NCI-H2171 (cell line): ENCODE measurements around the gene TNFSF8.

Experiments used
- DNase-seq: peaks from one replicate; lab custom pipeline; 2025; lab: John Stamatoyannopoulos, UW

TNFSF8 gene

DNA sequence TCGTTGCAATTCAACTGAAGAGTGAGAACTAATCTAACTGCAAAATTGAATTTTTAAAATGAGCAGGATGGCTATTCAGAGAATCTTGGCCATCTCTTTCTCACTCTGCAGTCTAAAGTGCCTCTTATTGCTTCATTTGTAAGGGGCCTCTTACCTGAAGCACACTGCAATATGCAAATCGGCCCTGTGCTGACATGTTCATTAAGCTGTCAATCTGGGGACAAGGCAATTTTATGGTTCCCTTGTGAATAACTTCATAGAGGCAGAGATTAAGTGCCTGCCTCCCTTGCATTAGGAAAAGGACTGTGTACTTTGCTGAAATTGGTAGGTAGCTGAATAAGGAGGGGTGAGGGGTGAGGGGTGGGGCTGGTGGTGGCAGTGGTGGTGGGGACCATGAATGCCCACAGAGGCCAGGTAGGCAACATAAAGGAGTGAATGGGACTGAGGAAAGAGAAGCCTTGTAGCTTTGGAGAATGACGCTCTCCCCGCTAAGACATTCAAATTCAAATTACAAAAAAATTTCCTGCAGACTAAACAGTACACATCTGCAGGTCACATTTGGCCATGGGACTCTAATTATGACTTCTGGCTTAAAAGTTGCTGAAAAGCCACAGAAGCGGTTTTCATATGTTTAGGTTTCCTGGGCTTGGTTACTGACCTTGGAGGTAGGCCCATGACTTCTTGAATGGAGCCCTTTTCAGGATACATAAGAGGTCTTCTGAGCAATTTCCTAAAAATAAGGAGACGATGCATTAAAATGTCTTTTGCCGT is 25.0 kb downstream of the TNFSF8 start:
- peak; percentile 73 for DNase-seq

DNA sequence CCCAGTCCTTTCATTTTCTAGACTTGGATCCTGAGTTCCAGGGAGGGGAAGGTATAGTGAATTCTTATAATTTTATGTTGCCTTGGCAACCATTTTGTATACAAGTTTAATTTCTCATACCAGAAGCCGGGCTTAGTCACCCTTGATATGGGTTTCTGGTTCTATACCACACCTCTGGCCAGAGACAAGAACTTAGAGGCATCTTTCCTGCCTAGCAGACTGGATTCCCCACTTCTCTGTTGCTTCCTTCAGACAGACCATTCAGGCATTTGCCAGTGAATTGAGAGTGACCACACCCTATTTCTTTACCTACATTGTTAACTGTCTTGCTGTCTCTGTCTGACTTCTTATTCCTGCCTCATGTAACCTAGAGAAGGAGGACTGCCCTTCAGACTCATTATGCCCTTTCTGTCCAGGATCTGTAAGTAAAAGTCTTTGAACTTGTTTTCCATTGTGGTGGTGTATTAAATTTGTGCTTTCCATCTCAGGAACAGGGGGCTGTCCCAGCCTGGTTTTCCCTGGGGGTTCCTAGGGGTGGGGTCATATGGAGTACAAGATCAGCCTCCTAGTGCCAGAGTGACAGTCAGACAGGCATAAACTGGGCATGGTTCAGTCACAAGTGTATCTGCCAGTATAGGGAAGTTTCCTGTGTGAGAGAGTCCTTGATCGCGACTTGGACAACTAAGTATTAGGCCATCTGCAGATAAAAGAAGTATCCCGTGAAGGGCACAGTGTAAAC is 27.4 kb downstream of the TNFSF8 start:
- no peak for DNase-seq

DNA sequence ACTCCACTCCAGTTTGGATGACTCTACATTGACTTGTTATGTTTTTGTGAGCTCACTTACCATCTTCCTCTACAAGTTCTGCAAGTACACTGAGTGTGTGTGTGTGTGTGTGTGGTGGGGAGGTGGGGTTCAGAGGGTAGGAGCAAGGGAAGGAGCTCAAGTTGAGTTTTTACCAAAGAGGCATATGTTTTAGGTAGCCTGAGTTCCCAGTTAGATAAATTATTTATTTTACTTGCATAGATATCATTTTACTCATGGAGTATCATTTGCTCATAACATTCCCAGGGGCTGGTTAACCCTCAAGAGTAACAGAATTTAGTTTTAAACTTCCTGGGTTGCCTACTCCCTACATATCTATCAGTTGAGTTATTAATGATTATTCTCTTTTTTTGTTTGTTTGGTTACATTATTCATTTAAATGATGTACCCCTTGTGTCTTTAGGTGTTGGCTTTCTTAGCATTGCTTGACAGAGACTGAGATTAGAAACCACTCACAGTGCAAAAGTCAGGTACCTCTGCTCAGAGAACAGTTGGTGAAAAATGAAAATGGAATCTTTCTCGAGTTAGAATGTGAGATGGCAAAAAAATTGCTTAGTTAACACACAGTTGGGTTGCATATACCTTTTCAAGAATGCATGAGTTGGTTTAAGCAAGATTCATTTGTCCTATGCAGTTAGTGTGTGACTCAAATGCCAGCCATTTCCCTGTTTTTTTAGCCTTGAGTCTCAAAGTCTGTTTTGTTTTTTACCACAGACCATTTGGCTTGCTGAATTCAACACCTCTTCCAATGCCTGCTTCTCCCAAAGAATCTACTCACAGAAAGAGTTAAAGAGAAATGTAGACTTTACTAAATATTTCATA is 29.2 kb downstream of the TNFSF8 start:
- DNase-seq, result no peak

DNA sequence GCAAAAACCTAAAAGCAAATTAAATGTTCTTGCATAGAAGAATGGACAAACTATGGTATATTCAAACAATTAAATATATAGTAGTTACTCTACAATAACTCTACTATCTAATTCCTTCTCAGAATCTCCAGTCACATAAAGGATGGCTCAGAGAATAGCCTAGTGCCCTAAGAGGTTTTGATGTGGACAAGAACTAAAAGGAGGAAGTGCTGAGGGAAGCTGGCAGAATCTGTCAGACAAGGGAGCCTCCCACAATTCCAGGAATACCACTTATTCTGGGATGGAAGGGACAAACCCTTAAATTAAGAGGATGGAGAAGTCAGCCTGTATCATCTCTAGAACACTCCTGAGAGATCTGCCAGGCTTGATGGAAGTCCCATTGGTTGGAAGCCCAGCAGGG is 30.4 kb downstream of the TNFSF8 start:
- no peak for DNase-seq

DNA sequence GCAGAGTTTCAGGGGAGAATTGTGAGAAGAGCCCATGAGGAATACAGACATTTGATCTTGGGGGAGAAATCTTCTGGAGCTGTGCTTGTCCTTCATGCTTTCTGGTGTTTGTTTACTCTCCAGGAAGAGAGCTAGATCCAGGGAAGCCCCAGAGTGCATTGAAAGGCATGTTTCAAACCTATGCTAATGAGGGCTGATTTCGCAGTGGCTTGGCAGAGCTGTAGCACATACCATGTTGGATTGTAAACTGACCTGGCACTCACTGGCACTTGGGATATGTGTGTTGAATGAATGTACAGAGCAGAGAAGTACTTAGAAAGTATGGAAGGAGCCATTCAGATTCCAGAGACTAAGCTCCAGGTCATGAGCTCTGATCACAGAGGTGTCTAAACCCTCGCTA is 30.9 kb downstream of the TNFSF8 start:
- DNase-seq, result no peak

DNA sequence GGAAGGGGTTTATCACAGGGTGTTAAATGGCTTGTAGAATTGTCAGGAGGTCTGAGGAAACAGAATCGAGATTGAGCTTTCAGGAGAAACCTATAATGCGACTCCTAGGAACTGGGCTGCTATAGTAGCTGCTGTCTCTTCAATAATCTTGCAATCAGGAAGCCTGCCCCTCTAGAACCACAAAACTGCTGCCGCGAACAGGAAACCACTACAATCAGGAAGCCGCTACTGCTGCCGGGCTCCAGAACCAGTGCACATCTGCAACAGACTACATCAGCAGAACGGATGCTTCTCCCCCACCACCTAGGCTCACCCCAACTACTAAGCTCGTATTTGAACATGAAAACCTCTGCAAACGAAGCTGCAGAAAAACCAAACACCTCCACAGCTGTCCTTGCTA is 31.6 kb downstream of the TNFSF8 start:
- DNase-seq, result no peak

DNA sequence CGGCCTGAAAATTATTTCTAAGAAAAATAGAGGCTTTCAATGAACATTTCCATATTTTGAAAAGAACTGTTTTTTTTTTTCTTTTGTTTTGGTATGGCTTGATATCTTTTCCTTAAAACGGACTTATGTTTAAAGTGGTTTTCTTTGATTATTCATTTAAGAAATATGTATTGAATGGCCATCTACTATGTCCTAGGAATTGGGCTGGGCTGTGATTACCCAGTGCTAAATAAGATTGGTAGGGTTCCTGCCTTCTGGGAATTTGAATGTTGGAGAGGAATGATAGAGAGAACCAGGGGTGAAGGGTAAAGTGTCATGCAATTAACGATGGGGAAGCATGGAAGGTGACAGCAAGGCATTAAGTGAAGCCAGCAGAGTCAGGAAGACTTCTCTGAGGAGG is 33.2 kb downstream of the TNFSF8 start:
- DNase-seq, result no peak

DNA sequence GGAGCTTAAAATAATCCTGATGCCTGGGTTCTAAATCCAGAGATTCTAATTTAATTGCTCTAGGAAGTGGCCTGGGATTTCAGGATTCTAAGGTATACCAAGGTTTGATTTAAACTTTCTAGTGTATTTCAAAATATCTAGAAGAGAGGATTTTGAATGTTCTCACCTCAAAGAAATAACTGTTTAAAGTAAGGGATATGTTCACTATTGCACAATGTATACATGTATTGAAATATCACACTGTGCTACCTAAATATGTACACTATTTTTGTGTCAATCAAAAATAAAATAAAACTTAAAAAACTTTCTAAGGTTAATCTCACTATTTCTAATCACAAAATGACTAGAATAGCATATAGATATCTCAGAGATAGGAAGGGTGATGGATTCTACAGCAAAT is 34.0 kb downstream of the TNFSF8 start:
- no peak for DNase-seq

DNA sequence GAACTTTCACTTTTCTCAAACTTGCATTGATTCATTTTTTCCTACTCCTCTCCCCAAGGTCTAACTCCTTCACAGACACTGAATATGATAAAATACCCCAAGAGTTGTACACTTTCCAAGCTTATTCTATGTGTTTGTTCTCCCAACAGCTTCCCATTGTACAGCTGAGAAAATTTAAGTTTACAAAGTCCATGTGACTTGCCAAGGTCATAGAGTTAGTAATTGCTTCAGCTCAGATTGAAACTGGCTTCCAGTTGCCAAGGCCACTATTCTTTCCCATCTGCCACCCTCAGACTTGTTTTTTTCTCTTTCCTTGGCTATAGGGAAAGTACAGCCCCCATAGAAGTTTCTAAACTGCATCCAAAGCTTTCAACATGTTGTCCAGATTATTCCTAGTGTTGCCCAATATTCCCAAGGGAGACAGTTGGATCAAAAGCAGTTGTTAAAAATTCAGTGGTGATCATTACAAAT is 34.8 kb downstream of the TNFSF8 start:
- no peak for DNase-seq

DNA sequence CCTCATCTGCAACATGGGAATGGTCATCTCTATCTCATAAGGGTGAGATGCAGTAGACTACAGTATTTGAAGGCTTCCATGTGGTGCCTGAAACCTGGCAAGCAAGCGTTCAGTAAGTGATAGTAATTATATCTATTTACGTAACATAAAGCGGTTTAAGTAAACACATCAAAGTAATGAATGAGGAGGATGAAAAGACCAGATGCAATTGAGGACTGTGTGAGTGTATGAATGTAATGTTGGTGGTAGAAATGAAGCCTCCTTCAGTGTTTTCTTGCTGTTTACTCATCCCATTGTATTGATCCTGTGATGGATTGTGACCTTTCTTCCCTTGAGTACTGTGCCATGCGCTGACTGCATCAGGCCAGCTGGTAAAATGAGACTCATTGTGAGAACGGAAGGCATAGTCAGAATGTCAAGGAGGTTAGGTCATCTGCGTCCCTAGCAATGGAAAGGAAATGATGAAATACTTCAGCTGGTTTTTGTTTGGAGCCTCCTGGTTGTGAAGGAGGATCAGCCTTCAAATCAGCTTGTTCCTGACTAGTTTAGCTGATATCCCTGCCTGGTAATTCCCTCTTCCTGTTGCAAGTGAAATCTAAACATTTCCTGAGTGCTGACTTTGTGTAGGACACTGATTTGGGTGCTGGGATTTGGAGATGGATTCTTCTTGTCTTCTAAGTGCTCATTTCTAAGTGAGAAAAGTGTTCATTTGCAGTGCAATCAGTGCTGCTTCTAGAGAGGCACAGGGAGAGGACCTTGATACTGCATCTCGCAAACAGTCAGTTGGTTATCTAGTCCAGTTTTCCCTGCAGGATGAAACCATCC is 35.6 kb downstream of the TNFSF8 start:
- no peak for DNase-seq

DNA sequence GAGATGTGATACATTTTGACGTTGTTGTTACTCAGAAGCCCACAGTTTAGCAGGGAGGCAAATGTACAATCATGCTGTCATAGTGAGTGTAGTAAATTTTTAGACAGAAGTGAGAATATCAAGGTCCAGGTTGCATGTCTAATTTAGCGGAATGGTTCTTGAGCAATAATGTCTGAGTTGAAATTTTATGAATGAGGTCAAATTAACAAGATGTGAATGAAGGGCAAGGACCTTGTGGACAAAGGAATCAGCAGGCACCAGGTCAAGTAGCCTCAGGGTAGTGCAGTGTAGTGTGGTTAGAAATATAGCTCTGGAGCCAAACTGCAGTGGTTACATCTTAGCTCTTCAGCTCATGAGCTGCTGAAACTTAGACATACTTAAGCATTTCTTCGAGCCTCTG is 36.2 kb downstream of the TNFSF8 start:
- DNase-seq, result no peak

DNA sequence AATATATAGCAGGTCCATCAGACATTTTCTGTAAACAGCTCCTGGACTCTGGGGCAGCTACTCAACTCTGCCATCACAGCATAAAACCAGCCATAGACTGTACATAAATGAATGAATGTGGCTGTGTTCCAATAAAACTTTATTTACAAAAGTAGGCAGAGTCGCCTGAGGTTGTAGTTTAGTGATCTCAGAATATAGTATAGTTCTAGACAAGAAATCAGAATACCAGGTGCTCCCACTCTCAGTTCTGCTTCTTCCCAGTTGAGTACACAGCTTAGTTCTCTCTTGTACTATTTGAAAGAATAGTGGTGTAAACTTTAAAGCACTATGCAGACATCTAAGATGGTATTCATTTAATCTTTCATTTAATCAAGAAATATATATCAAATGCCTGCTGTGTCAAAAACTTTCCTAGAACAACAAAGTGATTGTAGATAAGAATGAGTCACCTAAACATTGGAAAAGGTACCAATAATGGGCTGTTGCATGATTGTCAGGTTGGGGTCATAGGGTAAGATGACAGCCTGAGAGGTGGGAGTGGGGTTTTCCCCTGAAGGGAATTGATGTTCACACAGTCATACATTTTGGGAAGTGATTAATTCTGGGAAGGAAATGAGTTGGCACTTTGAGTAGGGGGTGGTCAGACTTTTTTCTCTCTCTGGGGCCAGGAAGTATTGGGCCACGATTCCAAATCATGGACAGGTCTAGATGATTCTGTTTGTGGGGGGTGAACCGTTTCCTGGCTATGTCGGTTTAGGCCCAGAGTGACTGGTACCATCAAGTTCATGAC is 37.0 kb downstream of the TNFSF8 start:
- DNase-seq, result no peak

DNA sequence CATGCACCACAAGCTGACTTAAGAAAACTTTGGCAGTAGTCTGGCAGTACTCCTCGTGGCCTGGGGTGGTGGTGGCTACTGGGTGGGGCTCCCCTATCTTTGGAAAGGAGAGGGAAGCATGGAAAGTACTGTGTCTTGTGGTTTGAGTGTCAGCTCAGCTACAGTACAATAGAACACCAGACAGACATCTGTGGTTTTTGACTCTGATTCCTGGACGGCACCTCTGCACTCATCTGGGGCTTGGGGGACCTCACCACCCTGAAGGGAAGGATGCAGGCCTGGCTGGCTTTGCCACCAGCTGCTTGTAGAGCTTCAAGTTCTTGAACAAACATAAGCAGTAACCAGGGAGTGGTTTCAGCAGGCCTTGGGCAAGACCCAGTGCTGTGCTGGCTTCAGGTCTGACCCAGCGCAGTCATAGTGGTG is 40.6 kb downstream of the TNFSF8 start:
- DNase-seq, result no peak

DNA sequence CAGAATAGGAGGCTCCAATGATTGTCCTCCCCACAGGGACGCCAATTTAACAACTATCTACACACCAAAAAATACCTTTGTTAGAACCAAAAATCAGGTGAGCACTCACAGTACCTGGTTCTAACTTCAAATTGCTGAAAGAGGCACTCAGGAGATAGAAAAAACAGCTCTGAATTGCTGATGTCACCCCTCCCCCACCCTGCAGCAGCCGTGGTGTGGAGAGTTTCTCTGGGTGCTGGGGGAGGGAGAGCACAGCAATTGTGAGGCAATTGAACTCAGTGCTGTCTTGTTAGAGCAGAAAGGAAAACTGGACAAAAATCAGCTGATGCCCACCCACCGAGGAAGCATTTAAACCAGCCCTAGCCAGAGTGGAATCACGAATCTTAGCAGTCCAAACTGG is 41.8 kb downstream of the TNFSF8 start:
- DNase-seq, result no peak

DNA sequence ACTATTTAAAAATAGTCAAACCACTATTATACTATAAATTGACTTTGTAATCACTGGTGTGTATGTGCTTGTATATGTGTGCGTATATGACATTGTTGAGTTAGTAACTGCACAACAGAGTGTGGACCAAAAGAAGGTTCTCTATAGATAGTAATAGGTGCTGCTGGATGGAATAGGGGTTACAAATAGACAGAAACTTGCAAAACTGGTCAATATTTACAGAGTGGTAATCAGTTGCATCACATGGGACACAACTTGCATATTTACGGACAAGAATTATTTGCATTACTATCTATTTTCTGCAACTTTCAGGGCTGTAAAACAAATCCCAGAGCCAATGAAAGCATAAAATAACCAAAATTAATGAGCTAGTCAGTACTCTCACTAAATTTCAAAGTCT is 42.4 kb downstream of the TNFSF8 start:
- DNase-seq, result no peak

DNA sequence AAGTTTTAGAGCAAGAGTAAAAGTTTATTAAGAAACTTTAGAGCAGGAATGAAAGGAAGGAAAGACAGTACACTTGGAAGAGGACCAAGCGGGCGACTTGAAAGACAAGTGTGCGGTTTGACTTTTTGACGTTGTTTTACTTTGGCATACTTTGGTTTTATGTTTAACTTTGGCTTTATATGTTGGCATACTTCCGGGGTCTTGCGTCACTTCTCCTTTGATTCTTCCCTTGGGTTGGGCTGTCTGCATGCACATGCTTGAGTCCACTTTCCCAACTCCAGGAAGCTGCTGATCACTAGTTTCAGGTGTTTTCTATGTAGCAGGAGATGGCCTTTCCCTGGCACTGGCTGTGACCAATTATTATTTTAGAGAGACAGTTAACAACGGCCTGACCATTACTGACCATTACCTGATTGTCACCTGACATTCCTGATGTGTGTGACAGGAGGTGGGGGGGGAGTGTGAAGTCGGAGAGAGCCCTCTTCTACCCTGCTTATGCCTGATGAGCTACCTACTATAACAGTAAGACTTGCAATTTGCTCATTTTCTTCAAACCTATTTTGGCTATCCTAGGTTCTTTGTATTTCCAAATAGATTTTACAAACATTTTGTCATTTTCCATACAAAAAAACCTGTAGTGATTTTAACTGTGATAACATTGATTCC is 45.5 kb downstream of the TNFSF8 start:
- no peak for DNase-seq

DNA sequence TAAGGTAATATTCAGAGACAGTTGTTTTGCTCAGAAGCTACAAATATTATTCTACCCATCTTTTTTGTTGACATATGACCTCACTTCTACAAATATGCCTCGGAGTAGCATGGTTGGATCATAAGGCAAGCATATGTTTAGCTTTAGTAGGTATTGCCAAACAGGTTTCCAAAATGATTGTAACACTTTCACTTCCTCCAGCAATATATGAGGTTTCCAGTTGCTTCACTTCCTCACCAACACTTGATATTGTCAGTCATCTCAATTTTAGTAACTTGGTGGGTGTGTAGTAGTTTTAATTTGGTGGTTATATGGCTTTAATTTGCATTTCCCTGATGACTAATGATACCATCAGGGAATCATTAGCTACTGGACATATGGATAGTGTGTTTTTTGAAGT is 46.7 kb downstream of the TNFSF8 start:
- DNase-seq, result no peak

DNA sequence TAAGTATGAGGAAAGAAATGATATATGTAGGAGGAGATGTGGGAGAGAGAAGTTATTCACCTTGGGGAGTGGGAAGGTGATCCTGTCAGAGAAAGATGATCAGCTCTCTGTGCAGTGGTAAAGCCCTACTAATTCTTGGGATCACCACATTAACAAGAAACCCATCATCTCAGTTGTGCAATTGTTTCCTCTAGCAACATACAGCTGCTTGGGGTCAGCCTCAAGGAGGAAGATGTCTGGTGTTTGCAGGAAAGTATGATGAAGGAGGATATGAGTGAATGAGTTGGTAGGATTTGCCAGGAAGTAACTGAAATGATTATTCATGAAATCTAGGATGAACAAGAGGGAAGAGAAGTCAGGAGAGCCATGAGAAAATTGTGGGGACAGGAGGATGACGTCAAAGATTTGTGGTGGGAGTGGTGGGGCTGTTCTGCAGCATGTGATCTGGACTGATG is 50.1 kb downstream of the TNFSF8 start:
- DNase-seq, result no peak

DNA sequence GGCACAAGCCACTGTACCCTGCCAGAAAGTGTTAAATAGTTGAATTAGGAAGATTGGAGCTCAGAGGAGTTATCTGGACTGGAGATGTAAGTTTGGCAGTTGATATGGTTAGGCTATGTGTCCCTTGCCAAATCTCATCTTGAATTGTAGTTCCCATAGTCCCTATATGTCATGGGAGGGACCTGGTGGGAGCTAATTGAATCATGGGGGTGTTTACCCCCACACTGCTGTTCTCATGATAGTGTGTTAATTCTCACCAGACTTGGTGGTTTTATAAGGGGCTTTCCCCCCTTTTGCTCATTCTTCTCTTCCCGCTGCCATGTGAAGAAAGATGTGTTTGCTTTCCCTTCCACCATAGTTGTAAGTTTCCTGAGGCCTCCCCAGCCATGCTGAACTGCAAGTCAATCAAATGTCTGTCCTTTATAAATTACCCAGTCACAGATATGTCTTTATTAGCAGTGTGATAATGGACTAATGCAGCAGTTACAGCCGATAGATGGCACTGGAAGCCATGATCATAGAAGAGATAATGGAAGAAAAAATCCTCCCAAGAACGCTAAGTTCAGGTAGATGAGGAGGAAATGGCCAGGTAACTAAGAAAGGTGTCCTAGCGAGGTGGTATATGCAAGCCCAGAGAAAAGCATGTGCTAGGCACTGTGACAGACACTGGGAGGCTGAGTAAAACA is 51.4 kb downstream of the TNFSF8 start:
- no peak for DNase-seq

DNA sequence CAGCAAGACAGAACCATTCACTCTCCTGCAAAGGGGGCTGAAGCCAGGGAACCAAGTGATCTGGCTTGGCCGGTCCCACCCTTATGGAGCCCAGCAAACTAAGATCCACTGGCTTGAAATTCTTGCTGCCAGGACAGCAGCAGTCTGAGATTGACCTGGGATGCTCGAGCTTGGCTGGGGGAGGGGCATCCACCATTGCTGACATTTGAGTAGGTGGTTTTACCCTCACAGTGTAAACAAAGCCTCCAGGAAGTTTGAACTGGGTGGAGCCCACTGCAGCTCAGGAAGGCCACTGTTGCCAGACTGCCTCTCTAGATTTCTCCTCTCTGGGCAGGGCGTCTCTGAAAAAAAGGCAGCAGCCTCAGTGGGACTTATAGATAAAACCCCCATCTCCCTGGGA is 60.5 kb downstream of the TNFSF8 start:
- DNase-seq, result no peak
